ENCODE results near the gene ADGRB3.

DNA sequence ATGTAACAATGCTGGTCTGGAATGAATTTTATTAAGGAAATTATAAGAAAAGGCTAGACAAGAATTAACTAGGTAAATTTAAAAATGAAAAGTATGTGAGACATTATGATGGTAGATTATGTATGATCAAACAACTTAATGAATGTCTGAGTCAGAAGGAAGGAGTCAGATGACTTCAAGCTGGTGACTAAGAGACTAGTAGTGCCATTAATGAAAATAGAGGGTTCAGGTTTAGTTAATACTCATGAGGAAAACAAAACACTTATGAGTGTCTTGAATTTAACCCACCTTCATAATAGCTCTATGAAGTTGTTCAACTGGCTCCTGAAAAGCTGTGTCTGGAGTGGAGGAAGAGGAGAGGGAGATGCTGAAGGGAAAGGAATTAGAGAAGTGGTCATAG is 256.3 kb downstream of the ADGRB3 start:
- TF ChIP-seq, protein P1, sequence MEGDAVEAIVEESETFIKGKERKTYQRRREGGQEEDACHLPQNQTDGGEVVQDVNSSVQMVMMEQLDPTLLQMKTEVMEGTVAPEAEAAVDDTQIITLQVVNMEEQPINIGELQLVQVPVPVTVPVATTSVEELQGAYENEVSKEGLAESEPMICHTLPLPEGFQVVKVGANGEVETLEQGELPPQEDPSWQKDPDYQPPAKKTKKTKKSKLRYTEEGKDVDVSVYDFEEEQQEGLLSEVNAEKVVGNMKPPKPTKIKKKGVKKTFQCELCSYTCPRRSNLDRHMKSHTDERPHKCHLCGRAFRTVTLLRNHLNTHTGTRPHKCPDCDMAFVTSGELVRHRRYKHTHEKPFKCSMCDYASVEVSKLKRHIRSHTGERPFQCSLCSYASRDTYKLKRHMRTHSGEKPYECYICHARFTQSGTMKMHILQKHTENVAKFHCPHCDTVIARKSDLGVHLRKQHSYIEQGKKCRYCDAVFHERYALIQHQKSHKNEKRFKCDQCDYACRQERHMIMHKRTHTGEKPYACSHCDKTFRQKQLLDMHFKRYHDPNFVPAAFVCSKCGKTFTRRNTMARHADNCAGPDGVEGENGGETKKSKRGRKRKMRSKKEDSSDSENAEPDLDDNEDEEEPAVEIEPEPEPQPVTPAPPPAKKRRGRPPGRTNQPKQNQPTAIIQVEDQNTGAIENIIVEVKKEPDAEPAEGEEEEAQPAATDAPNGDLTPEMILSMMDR (IDR thresholded peaks at IDR 0.05), result no peak
- TF ChIP-seq POLR2A (IDR thresholded peaks at IDR 0.05) (no peak), POLR2AphosphoS5 (IDR thresholded peaks at IDR 0.05) (no peak), EP300 (IDR thresholded peaks at IDR 0.05) (no peak)
